CD4-positive, alpha-beta memory T cell (primary cell): ENCODE results near the gene AGK. TPM values are rescaled to one million over a fixed set of nuclear protein-coding genes. Genes with fewer than 3 reads are reported as not detected.

Experiments used
- CTCF ChIA-PET: fragments of 350-600 bp; sonication (Branson Sonifier 250); formaldehyde crosslinking; loops from one replicate; lab custom pipeline; 2021; ENCODE audit warnings: inconsistent platforms; ENCODE audit not compliant: partially characterized antibody; lab: Charles Lee
- POLR2A ChIA-PET: fragments of 350-600 bp; sonication (Branson Sonifier 250); formaldehyde crosslinking; loops from one replicate; lab custom pipeline; 2021; ENCODE audit not compliant: partially characterized antibody; lab: Charles Lee
- DNase-seq, 5 donors: peaks; one replicate each; pipeline versions ENCODE4 v3.0.0 to v3.0.0-alpha.2; 2020 to 2022; ENCODE audit warnings: mixed read lengths in 1 of 5
- H3K27ac ChIP-seq: one replicate; pipeline ENCODE4 v1.7.0; 2013; ENCODE audit warnings: low read depth, low read length
- H3K27me3 ChIP-seq: 2 replicates; pipeline ENCODE4 v1.7.0; 2013; ENCODE audit warnings: mild to moderate bottlenecking, low read length, moderate library complexity; ENCODE audit not compliant: insufficient read depth
- H3K36me3 ChIP-seq: 2 replicates; pipeline ENCODE4 v1.7.0; 2013; ENCODE audit warnings: mild to moderate bottlenecking, low read length, moderate library complexity; ENCODE audit not compliant: insufficient read depth
- H3K4me1 ChIP-seq: 2 replicates; pipeline ENCODE4 v1.7.0; 2013; ENCODE audit warnings: mild to moderate bottlenecking, low read length, moderate library complexity; ENCODE audit not compliant: insufficient read depth
- H3K4me3 ChIP-seq, 2 donors: one replicate each; pipeline ENCODE4 v1.7.0; 2013; ENCODE audit warnings: low read length in 2 of 2, mild to moderate bottlenecking in 1 of 2
- H3K9me3 ChIP-seq, 2 donors: one replicate each; pipeline ENCODE4 v1.7.0; 2013; ENCODE audit warnings: low read length in 2 of 2, control low read depth in 1 of 2; ENCODE audit not compliant: control insufficient read depth in 1 of 2
- H3K27ac Mint-ChIP-seq, 7 donors: one replicate each; pipeline ENCODE4 v1.8.0; 2020 to 2021; ENCODE audit warnings: mixed read lengths in 7 of 7, mild to moderate bottlenecking in 6 of 7, inconsistent platforms in 3 of 7, moderate library complexity in 3 of 7
- H3K27me3 Mint-ChIP-seq, 2 donors: one replicate each; pipeline ENCODE4 v1.8.0; 2020 to 2021; ENCODE audit warnings: mixed read lengths in 2 of 2
- H3K36me3 Mint-ChIP-seq, 2 donors: one replicate each; pipeline ENCODE4 v1.8.0; 2020 to 2021; ENCODE audit warnings: mixed read lengths in 2 of 2, inconsistent platforms in 1 of 2, mild to moderate bottlenecking in 1 of 2
- H3K4me1 Mint-ChIP-seq, 4 donors: one replicate each; pipeline ENCODE4 v1.8.0; 2020 to 2021; ENCODE audit warnings: mixed read lengths in 4 of 4, mild to moderate bottlenecking in 1 of 4
- H3K4me3 Mint-ChIP-seq, 8 donors: one replicate each; pipeline ENCODE4 v1.8.0; 2020 to 2021; ENCODE audit warnings: mixed read lengths in 8 of 8, mild to moderate bottlenecking in 7 of 8, moderate library complexity in 6 of 8, inconsistent platforms in 3 of 8
- H3K9me3 Mint-ChIP-seq, 8 donors: one replicate each; pipeline ENCODE4 v1.8.0; 2020 to 2021; ENCODE audit warnings: mixed read lengths in 8 of 8, mild to moderate bottlenecking in 5 of 8, inconsistent platforms in 3 of 8, moderate library complexity in 1 of 8
- intact Hi-C: fragments of 100-400 bp; cut with micrococcal nuclease; formaldehyde crosslinking; loops from one replicate; pipeline ENCODE4 v1.15.1; 2023
- polyA plus RNA-seq, 2 donors: library from polyadenylated mRNA; unstranded; fragments of 300-500 nt; fragmentation: Illumina TruSeq; gene quantifications; one replicate each; pipeline ENCODE4 v1.2.3, GENCODE V29; 2021
- total RNA-seq, 2 experiments: library from RNA; stranded (reverse); gene quantifications; one replicate each; pipeline ENCODE4 v1.2.3, GENCODE V29; 2021

Gene AGK
- total and polyA plus RNA-seq, 4 experiments from 2014 or later = 28.1 to 33.8 (median 29.2) TPM

DNA sequence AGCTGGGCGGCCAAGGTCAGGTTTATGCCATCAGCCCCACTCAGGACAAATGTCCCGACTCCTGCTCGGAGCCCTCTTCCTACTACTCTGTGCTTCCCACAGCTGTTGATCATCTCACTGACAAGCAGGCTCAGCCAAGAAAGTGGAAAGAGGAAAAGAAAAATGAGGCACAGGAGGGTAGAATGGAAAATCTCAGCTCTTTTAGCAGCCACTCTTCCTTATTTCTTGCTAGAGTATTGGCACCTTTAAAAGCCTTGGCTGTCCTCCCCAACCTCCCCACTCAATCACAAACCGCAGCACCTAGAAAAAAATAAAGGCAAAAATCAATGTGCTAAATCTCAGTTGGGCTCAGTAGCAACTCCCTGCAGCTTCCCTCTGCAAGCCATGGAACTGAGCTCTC lies 35.3 kb upstream of the AGK start:
- ChIA-PET CTCF (interaction anchor here (1.2 kb wide), 1 partner anchor 18 kb away, joined by 3 read pairs; no protein-coding TSS in a partner anchor), POLR2A (no interaction called here)
- no peaks in the 10 kb centered on the region for H3K9me3 ChIP-seq
- H3K4me3 ChIP-seq = no peak overlapping the region
- H3K27me3 ChIP-seq = peaks cover 5% of the 10 kb centered on the region
- H3K36me3 Mint-ChIP-seq = no peaks in the 10 kb centered on the region
- H3K4me1 Mint-ChIP-seq = peaks cover 7 to 13% (median 9%) of the 10 kb centered on the region in 4 donors
- intact Hi-C loops = no loop called here
- no peaks in the 10 kb centered on the region for H3K36me3 ChIP-seq
- peaks cover 4% of the 10 kb centered on the region for H3K4me1 ChIP-seq
- no peak overlapping the region for H3K27ac Mint-ChIP-seq
- H3K9me3 Mint-ChIP-seq = peaks cover 2 to 12% (median 8%) of the 10 kb centered on the region in 8 donors
- H3K27ac ChIP-seq = no peak overlapping the region
- peaks cover 24 to 25% of the 10 kb centered on the region in 2 donors for H3K27me3 Mint-ChIP-seq
- no peak overlapping the region for H3K4me3 Mint-ChIP-seq
- DNase-seq = no peak

- no peaks in the 10 kb centered on the region for H3K9me3 ChIP-seq
- ChIA-PET CTCF (interaction anchor here (2.1 kb wide), 1 partner anchor 14 kb away, joined by 6 read pairs; no protein-coding TSS in a partner anchor), POLR2A (no interaction called here)
- Mint-ChIP-seq H3K4me3 (no peak overlapping the region), H3K27me3 (peaks cover 6 to 7% of the 10 kb centered on the region in 2 donors), H3K4me1 (no peaks in the 10 kb centered on the region), H3K9me3 (peaks cover 0 to 4% (median 0%) of the 10 kb centered on the region in 8 donors), H3K36me3 (no peaks in the 10 kb centered on the region), H3K27ac (no peak overlapping the region)
- no peaks in the 10 kb centered on the region for H3K36me3 ChIP-seq
- intact Hi-C loops = no loop called here
- no peak for DNase-seq
- no peaks in the 10 kb centered on the region for H3K4me1 ChIP-seq
- H3K27me3 ChIP-seq = no peaks in the 10 kb centered on the region
- H3K4me3 ChIP-seq = no peak overlapping the region
- no peak overlapping the region for H3K27ac ChIP-seq
These were observed 31.6 kb upstream of the AGK start for GRCh38 chr7:141519623-141520022.

DNA sequence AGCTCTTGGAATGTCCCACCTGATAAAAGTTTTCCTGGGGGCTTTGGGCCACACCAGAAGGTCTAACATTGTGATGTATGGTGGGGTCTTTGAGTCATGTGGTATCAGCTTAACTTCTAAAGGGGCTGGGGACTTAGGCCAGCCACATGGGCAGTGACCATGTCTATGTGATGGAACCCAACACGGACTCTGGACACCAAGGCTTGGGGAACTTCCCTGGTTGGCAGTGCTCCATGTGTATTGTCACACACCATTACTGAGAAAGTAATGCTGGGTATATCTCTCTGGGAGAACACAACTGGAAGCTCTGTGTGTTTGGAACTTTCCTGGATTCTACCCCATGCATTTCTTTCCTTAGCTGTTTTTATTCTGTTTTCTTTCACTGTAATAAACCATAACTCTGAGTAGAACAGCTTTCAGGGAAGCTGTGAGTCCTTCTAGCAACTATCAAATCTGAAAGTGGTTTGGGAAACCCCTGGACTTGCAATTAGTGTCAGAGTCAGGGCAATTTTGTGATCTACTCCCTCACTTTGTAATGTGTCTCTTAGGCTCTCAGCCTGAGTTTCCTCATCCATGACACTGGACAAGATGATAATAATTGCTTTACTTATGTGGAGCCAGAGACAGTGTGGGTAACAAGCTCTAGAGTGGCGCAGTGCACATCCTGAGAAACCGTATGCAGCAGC lies 28.4 kb upstream of the AGK start:
- no peaks in the 10 kb centered on the region for H3K4me1 ChIP-seq
- Mint-ChIP-seq H3K27ac (no peak overlapping the region), H3K27me3 (peaks cover 0 to 7% of the 10 kb centered on the region in 2 donors), H3K4me1 (no peaks in the 10 kb centered on the region), H3K9me3 (peaks cover 0 to 2% (median 0%) of the 10 kb centered on the region in 8 donors), H3K36me3 (no peaks in the 10 kb centered on the region), H3K4me3 (no peak overlapping the region)
- H3K4me3 ChIP-seq = no peak overlapping the region
- H3K9me3 ChIP-seq = no peaks in the 10 kb centered on the region
- CTCF ChIA-PET = interaction anchor here (0.9 to 3.4 kb wide), 2 partner anchors 10 to 11 kb away, joined by 3 to 19 read pairs; no protein-coding TSS in a partner anchor
- no peaks in the 10 kb centered on the region for H3K36me3 ChIP-seq
- intact Hi-C loops = no loop called here
- no peak for DNase-seq
- H3K27ac ChIP-seq = no peak overlapping the region
- H3K27me3 ChIP-seq = no peaks in the 10 kb centered on the region
- POLR2A ChIA-PET = no interaction called here

DNA sequence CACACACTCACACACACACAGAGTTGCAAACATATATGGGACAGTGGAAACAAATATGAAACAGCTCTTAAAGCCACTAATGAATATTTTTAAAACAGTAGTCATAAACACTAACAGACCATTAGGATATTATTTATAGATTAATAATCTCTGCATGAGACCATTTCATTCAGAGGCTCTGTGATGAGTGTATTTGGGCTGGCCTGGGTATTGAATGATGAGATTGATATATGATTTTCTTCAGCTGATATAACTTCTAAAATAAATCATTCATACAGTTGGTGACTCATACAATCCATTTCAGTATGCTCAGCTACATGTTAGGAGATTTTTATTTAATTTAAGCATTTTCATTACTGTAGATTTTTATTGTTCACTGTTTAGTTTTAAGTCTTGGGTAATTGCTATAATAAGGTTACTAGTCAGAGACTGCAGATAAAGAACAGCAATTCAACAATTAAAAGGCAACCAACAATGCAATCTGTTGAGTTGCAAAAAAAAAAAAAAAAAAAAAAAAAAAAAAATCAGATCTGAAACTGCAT lies 25.2 kb upstream of the AGK start:
- Histone ChIP-seq H3K27ac (no peak overlapping the region), H3K9me3 (no peaks in the 10 kb centered on the region), H3K27me3 (peaks cover 5% of the 10 kb centered on the region), H3K4me1 (no peaks in the 10 kb centered on the region), H3K36me3 (no peaks in the 10 kb centered on the region), H3K4me3 (no peak overlapping the region)
- POLR2A ChIA-PET = no interaction called here
- Mint-ChIP-seq H3K4me3 (no peak overlapping the region), H3K36me3 (no peaks in the 10 kb centered on the region), H3K9me3 (no peaks in the 10 kb centered on the region), H3K27me3 (peaks cover 4 to 17% of the 10 kb centered on the region in 2 donors), H3K4me1 (no peaks in the 10 kb centered on the region), H3K27ac (no peak overlapping the region)
- intact Hi-C loops = no loop called here
- CTCF ChIA-PET = interaction anchor here (2.3 kb wide), 1 partner anchor 9 kb away, joined by 8 read pairs; no protein-coding TSS in a partner anchor
- no peak for DNase-seq

GRCh38 chr7:141527076-141527475 lies 24.1 kb upstream of the AGK start:
- Mint-ChIP-seq H3K27ac (no peak overlapping the region), H3K27me3 (peaks cover 4 to 17% of the 10 kb centered on the region in 2 donors), H3K36me3 (no peaks in the 10 kb centered on the region), H3K9me3 (no peaks in the 10 kb centered on the region), H3K4me3 (no peak overlapping the region), H3K4me1 (no peaks in the 10 kb centered on the region)
- POLR2A ChIA-PET = no interaction called here
- no peak for DNase-seq
- no peaks in the 10 kb centered on the region for H3K9me3 ChIP-seq
- peaks cover 5% of the 10 kb centered on the region for H3K27me3 ChIP-seq
- intact Hi-C loops = no loop called here
- H3K4me3 ChIP-seq = no peak overlapping the region
- no peaks in the 10 kb centered on the region for H3K36me3 ChIP-seq
- no peaks in the 10 kb centered on the region for H3K4me1 ChIP-seq
- H3K27ac ChIP-seq = no peak overlapping the region
- CTCF ChIA-PET = no interaction called here

GRCh38 chr7:141528399-141528798 lies 22.8 kb upstream of the AGK start:
- Histone ChIP-seq H3K9me3 (no peaks in the 10 kb centered on the region), H3K4me1 (no peaks in the 10 kb centered on the region), H3K27ac (no peak overlapping the region), H3K4me3 (no peak overlapping the region), H3K27me3 (peaks cover 5% of the 10 kb centered on the region), H3K36me3 (no peaks in the 10 kb centered on the region)
- Mint-ChIP-seq H3K9me3 (no peaks in the 10 kb centered on the region), H3K27ac (no peak overlapping the region), H3K4me3 (no peak overlapping the region), H3K36me3 (no peaks in the 10 kb centered on the region), H3K27me3 (peaks cover 6 to 21% of the 10 kb centered on the region in 2 donors), H3K4me1 (peaks cover 0 to 3% (median 1%) of the 10 kb centered on the region in 4 donors)
- POLR2A ChIA-PET = no interaction called here
- intact Hi-C loops = no loop called here
- no peak for DNase-seq
- CTCF ChIA-PET = interaction anchor here (2.0 kb wide), 1 partner anchor 717 kb away, joined by 6 read pairs; no protein-coding TSS in a partner anchor

DNA sequence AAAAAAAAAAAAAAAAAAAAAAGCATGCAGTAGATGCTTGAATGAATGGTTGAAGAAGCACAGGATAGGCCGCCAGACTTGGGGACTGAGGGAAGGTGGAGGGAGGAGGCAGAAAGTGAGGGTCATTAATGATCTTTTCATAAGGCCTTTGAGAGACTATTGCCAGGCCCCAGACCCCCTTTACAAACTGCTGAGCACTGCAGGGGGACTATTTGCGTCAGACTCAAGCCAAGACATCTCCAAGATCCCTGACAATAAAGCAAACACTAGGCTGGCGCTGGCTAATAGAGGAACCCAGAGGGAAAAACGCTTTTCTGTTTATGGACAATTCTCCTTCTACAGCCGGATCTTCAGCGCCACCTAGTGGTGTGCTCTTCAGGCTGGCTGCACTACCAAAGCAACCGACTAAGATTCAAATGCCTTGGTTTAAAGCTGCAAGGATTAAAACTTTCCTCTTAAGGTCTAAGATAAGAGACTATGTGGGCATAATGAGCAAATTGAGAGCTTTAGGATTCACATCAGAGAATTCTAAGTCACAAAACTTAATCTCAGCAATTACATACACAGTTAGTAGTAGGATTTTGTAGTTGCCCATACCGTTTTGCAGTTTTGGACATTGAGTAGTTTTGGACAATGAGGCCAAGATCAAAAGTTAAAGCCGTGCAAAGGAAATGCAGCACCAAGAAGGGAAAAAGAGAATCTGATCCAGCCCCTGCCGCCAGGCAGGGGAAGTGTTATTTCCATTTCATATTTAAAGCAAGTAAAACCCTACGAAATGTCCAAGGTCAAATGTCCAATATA lies 17.9 kb upstream of the AGK start:
- Histone ChIP-seq H3K9me3 (no peaks in the 10 kb centered on the region), H3K4me3 (no peak overlapping the region), H3K4me1 (no peaks in the 10 kb centered on the region), H3K27ac (no peak overlapping the region), H3K27me3 (peaks cover 5% of the 10 kb centered on the region), H3K36me3 (no peaks in the 10 kb centered on the region)
- CTCF ChIA-PET = interaction anchor here (0.6 to 5.8 kb wide), 24 partner anchors 9 to 724 kb away, joined by 3 to 31 read pairs (median 4); partner anchors contain the start of genes AGK and MRPS33
- intact Hi-C loops = loop anchor here (1.0 to 10.0 kb wide), 3 partner anchors 463 to 609 kb away; partner anchors contain the start of gene BRAF
- no peaks in the 10 kb centered on the region for H3K9me3 Mint-ChIP-seq
- H3K27ac Mint-ChIP-seq = peak overlapping the region in 4 of 7 donors; percentile 4 to 65 (median 25)
- POLR2A ChIA-PET = no interaction called here
- H3K27me3 Mint-ChIP-seq = peaks cover 14 to 24% of the 10 kb centered on the region in 2 donors
- DNase-seq = peak in 4 of 5 donors; percentile 50 to 58 (median 51)
- no peak overlapping the region for H3K4me3 Mint-ChIP-seq
- peaks cover 0 to 4% (median 1%) of the 10 kb centered on the region in 4 donors for H3K4me1 Mint-ChIP-seq
- H3K36me3 Mint-ChIP-seq = no peaks in the 10 kb centered on the region
